ENCODE measurements around the gene GNLY.

- no peak for TF ChIP-seq CTCF (IDR thresholded peaks at IDR 0.05)
- TF ChIP-seq POLR2AphosphoS5 (IDR thresholded peaks at IDR 0.05; ENCODE audit: low read depth, low read length), result no peak
- no peak for TF ChIP-seq FOXM1 (IDR thresholded peaks at IDR 0.05; ENCODE audit: low read depth)
- no peak for TF ChIP-seq REST (IDR thresholded peaks at IDR 0.05; ENCODE audit: low read depth, low read length)
- no peak for TF ChIP-seq TAF1 (IDR thresholded peaks at IDR 0.05; ENCODE audit: borderline replicate concordance, low read depth, low read length)
- no peak for TF ChIP-seq RFX5 (IDR thresholded peaks at IDR 0.05; ENCODE audit: low read length)
- no peak for TF ChIP-seq ELF1 (IDR thresholded peaks at IDR 0.05)
- no peak for TF ChIP-seq RAD21 (IDR thresholded peaks at IDR 0.05; ENCODE audit: low read length)
- TF ChIP-seq PBX3 (IDR thresholded peaks at IDR 0.05), result no peak
- TF ChIP-seq NFIC (IDR thresholded peaks at IDR 0.05; ENCODE audit: borderline replicate concordance), result no peak
- no peak for TF ChIP-seq YY1 (IDR thresholded peaks at IDR 0.05; ENCODE audit: low read depth)
- TF ChIP-seq MAX (IDR thresholded peaks at IDR 0.05; ENCODE audit: low read depth), result no peak
- no peak for TF ChIP-seq USF2 (IDR thresholded peaks at IDR 0.05; ENCODE audit: borderline replicate concordance, low read depth, low read length)
Measured at GRCh38 chr2:85712849-85713612, 18.9 kb downstream of the GNLY start.
